GM23248 (cell line): ENCODE data around the gene XPO6.

ENCODE experiments used
- EZH2 ChIP-seq: fragments of 200-600 bp; sonication (generic); IDR thresholded peaks from 2 replicates; pipeline ENCODE4 v1.6.1; 2018; ENCODE audit warnings: antibody characterized with exemption, mild to moderate bottlenecking; ENCODE audit not compliant: insufficient read depth, poor library complexity, severe bottlenecking
- EZH2phosphoT487 ChIP-seq: fragments of 200-600 bp; sonication (generic); IDR thresholded peaks from 2 replicates; pipeline ENCODE4 v1.6.1; 2018; ENCODE audit warnings: antibody characterized with exemption, moderate library complexity, mild to moderate bottlenecking, low read depth; ENCODE audit not compliant: insufficient read depth

GRCh38 chr16:28117168-28117565, 94.6 kb downstream of the XPO6 start:
- TF ChIP-seq EZH2 = no peak
- no peak for TF ChIP-seq EZH2phosphoT487
